GM18498 (cell line): ENCODE results near the gene ZNF385B.
"Not testable (repeated sequence)": the region's sequence is repeated elsewhere in the genome, so short reads cannot be mapped to it uniquely, and the experiment has no call there.

Source experiments
- ATAC-seq: cut with Tn5 transposase; IDR thresholded peaks from one replicate; pipeline ENCODE4 v1.9.1; 2021; ENCODE audit warnings: mild to moderate bottlenecking, moderate library complexity; ENCODE audit not compliant: unreplicated experiment

ZNF385B gene

DNA sequence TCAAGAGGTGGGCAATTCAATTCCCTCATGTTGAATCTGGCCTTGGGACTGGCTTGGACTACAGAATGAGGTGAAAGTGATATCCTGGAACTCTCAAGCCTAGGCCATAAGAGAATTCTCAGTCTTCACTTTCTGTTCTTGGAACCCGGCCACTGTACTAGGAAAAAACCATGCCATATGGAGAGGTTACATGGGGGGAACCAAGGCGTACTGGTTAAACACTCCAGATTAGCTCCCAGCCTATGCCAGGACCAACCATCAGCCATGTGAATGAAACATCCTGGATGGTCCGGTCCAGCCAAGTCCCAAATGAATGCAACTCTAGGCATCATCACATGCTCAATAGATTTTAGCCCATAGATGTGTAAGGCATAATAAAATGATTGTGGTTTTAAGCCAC, 56.4 kb downstream of the ZNF385B start:
- no peak for ATAC-seq

DNA sequence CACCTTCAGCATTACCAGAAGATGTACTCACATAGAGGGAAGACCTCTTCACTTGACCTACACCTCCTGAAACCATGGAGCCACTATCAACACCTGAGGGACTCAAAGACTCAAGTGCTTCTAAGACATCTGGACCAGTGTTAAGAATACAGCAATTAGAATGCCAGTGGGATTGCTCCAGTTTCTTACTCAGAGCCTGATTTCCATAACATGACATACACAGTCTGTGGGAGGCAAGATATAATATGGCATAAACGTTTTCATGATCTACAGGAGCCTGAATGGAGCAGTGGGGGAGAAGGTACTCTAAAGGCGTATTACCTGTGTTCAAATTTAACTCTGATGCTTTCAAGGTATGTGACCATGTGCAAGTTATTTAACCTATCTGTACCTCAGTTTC, 57.2 kb downstream of the ZNF385B start:
- no peak for ATAC-seq

DNA sequence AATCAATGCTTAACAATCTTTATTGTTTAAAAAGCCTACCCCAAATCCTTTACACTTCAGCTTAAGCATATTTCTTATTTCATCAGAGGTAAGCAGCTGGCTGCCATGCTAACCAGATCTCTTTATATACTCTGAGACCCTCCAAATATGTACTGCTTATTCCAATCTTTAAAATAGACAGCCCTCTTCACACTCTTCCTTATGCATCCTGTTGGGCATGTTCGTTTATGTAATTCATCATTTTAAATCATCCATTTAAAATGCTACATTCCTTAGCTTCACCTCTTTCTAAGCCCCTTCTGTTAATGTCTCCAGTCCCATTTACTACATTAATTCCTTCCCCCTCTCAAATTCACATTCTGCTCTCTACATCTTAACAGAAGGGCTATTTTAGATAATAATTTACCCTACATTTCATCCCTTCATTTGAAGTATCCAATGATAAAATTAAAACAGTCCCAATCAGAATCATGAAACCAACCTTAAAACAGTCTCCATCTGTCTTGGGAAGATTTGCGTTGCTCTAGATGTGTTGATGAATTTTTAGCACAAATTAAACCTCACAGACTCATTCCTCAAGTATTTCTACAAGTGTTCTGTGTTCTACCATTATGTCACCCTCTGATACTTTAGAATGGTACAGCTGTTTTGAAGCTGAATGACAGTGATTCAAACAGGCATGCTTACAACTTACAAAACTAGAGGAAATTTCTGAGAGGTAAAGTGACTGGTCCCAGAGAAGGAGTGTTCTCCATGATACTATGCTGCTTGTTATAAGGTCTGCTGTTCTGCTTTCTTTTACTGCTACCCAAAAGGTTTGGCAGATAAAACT, 59.1 kb downstream of the ZNF385B start:
- ATAC-seq = no peak

- no peak for ATAC-seq
These were observed 60.6 kb downstream of the ZNF385B start for GRCh38 chr2:179800776-179801175.

DNA sequence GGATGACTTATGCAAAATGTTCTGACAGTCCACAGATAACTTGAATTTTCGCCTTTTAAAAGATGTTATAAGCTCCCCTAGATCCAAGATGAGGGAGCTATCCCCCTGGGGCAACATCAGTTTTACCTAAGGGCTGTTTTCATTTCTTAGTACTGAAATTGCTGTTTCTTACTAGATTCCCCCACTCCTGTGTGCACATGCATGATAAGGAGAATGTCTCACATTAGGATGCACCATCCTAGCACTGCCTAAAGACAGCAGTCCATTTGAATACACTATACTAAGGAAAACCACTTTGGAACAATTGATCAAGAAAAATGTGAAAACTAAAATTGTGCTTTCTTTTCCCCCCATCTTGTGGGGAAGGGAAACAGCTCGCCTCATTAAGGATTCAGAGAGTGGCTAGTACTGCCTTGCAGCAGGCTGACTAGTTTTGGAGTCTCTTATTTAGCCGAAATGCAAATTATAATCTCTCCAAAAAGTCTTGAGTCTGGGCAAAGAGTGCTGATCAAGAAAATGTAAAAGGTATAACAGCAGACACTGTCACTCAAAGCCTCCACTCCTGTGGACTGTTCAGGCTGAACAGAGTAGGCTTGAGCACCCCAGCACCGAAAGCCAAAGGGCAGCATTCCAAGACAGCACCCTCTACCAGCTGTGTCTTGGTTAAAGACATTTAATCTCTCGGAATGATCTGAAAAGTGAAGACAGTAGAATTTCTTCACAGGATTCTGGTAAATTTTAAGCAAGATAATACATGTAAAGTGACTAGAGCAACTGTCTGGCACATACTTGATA, 65.0 kb downstream of the ZNF385B start:
- ATAC-seq = no peak

DNA sequence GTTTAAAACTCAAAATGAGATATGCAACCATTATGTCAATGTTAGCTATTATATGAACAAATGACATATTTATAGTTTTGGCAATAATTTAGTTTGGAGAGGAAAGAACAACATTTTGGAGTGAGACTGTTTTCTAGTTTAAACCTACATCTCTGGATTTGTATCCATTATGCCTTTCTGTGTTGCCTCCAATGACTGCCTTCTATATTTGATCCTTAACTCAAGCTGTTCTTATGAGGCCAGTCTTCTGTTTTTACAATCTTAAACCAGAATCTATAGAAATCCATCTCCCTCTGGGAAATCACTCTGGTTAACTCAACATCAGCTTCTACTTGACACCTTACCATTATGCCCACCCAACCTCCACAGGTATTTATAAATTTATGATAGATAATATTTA, 67.5 kb downstream of the ZNF385B start:
- ATAC-seq = no peak

DNA sequence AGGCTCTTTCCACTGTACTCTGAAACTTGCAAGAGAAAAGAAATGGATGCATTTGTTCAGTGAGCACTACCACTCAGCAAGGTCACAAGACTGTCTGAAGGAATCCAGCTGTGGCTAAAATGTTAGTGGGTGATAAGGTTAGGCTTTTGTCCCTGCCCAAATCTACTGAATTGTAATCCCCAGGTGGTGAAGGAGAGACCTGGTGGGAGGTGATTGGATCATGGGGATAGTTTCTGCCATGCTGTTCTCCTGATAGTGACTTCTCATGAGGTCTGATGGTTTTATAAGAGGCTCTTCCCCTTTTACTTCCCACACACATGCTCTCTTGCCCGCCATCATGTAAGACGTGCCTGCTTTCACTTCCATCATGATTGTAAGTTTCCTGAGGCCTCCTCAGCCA, 68.2 kb downstream of the ZNF385B start:
- no peak for ATAC-seq

- ATAC-seq = no peak
These were observed 70.9 kb downstream of the ZNF385B start for GRCh38 chr2:179790235-179791217.

- ATAC-seq = no peak
These were observed 73.3 kb downstream of the ZNF385B start for GRCh38 chr2:179788104-179788503.

GRCh38 chr2:179787601-179788000, 73.8 kb downstream of the ZNF385B start:
- no peak for ATAC-seq

DNA sequence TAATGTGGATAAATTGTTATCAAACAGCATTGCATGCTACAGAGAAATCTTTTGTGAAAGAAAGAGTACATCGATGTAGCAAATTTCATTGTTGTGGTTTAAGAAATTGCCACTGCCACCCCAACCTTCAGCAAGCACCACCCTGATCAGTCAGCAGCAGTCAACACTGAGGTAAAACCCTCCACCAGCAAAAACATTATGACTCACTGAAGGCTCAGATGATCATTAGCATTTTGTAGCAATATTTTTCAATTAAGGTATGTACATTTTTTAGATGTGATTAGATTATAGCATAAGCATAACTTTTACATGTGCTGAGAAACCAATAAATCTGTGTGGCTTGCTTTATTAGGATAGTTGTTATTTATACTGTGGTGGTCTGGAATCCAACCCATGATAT, 75.5 kb downstream of the ZNF385B start:
- no peak for ATAC-seq

DNA sequence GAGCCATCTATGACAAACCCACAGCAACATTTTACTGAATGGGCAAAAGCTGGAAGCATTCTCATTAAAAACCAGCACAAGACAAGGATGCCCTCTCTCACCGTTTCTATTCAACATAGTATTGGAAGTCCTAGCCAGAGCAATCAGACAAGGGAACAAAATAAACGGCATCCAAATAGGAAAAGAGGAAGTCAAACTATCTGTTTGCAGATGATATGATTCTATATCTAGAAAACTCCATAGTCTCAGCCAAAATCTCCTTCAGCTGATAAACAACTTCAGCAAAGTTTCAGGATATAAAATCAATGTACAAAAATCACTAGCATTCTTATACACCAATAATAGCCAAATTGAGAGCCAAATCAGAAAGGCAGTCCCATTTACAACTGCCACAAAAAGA, 79.1 kb downstream of the ZNF385B start:
- not testable (repeated sequence) for ATAC-seq

DNA sequence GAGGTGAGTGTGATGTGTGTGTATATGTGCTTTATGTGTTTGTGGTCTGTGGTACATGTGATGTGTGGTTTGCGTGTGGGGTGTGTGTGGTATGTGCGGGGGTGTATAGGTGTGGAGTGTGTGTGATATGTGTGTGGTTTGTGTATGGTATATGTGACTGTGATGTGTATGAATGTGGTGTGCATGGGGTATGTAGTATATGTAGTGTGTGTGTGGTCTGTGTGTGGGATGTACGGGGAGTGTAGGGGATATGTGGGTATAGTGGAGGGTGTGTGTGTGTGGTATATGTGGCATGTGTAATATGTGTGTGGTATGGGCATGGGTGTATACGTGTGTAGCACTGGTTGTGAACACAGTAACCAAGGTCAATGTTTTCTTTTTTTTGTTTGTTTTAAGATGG, 87.4 kb downstream of the ZNF385B start:
- no peak for ATAC-seq

GRCh38 chr2:179772346-179772745, 89.1 kb downstream of the ZNF385B start:
- ATAC-seq = no peak

DNA sequence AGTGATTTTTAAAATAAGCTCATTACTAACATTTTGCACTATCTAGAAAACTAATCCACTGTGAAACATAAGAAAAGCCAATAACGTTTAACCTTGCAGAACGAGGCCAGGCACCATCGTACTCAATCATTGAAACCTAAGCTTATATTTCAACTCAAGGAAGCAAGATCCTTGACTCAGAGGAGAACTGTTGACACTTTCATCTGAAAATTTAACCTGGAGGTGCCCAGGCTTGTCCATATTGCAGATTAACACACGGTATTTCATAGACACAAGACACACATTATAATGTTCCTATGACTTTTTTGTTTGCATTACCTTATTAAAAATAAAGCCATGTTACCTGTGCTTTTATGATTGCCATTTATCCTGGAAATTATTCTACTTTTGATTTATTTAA, 89.6 kb downstream of the ZNF385B start:
- no peak for ATAC-seq

- ATAC-seq = no peak
These were observed 91.4 kb downstream of the ZNF385B start for GRCh38 chr2:179770029-179770428.

GRCh38 chr2:179769323-179769722, 92.1 kb downstream of the ZNF385B start:
- ATAC-seq = no peak

DNA sequence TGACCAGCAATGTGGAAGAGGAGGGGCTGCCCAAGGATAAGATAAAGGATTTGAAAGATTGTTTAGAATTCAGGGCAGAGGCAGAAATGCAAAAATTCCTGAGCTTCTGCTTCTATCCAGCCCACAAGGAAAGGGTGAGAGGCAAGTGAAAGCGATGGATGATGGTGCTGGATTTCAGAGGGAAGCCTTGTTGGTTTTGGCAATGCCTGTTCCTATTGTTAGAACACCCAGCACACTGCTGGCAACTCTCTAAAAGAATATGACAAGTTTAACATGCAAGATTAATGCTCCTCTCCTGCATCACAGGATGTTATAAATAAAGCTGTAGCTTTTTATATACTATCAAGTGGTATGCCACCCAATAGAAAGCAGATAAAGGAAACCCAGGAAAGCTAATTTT, 92.6 kb downstream of the ZNF385B start:
- no peak for ATAC-seq

GRCh38 chr2:179765666-179766065, 95.7 kb downstream of the ZNF385B start:
- no peak for ATAC-seq

DNA sequence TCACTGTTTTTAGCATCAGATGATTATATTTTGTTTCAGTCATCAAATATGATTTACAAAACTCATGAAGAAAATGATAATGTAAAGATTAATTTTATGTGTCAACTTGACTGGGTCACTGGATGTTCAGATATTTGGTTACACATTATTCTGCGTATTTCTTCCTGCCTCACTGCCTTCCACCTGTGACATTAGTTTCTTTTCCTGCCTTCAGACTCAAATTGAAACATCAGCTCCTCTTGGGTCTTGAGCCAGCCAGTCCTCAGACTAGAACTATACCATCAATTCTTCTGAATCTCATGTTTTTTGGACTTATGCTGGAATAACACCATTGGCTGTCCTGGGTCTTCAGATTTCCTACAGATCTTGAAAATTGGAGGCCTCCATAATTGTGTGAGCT, 96.7 kb downstream of the ZNF385B start:
- peak; percentile 60 for ATAC-seq

GRCh38 chr2:179758636-179759035, 102.8 kb downstream of the ZNF385B start:
- no peak for ATAC-seq
